ENCODE data around the gene SYMPK.

The SYMPK gene

GRCh38 chr19:45814851-45815480, 48.0 kb downstream of the SYMPK start, which contains the start of gene RSPH6A:
TSS of gene RSPH6A (minus strand) at chr19:45815308. CDS start at chr19:45815176, 132 bp downstream.
- Histone ChIP-seq H3K4me2 (ENCODE audit: low read length) (no peak within 1 kb of the TSS), H3K9me3 (ENCODE audit: insufficient read depth, low read length) (no peaks in the 10 kb centered on the region), H3K79me2 (ENCODE audit: low read length) (no peaks in the 10 kb centered on the region), H3K4me1 (ENCODE audit: low read length) (peaks cover 8% of the 10 kb centered on the region), H3K4me3 (ENCODE audit: low read length) (no peak within 1 kb of the TSS), H3K27me3 (ENCODE audit: low read depth, low read length) (no peaks in the 10 kb centered on the region), H3K27ac (ENCODE audit: low read length) (no peak within 1 kb of the TSS), H3K36me3 (replicated peaks; ENCODE audit: low read depth, low read length) (peaks cover 30% of the 10 kb centered on the region), H4K20me1 (ENCODE audit: insufficient read depth, low read length) (0 out of 2 replicates have a peak, but pooled peaks cover 4% of the 10 kb centered on the region), H2AFZ (ENCODE audit: low read depth, low read length) (no peak within 1 kb of the TSS), H3K9ac (ENCODE audit: low read length) (no peak within 1 kb of the TSS)
- TF ChIP-seq EZH2phosphoT487 (IDR thresholded peaks at IDR 0.05; ENCODE audit: low read depth) (no peak), CTCF (IDR thresholded peaks at IDR 0.05; ENCODE audit: low read depth, low read length) (no peak)

- Histone ChIP-seq H3K79me2 (ENCODE audit: low read length) (no peaks in the 10 kb centered on the region), H2AFZ (ENCODE audit: low read depth, low read length) (no peak overlapping the region), H3K27me3 (ENCODE audit: low read depth, low read length) (no peaks in the 10 kb centered on the region), H3K36me3 (replicated peaks; ENCODE audit: low read depth, low read length) (peaks cover 25% of the 10 kb centered on the region), H4K20me1 (ENCODE audit: insufficient read depth, low read length) (0 out of 2 replicates have a peak, but pooled peaks cover 4% of the 10 kb centered on the region), H3K9ac (ENCODE audit: low read length) (no peak overlapping the region), H3K9me3 (ENCODE audit: insufficient read depth, low read length) (no peaks in the 10 kb centered on the region), H3K4me2 (ENCODE audit: low read length) (no peak overlapping the region), H3K4me3 (ENCODE audit: low read length) (no peak overlapping the region), H3K27ac (ENCODE audit: low read length) (no peak overlapping the region), H3K4me1 (ENCODE audit: low read length) (peaks cover 14% of the 10 kb centered on the region)
- no peak for TF ChIP-seq CTCF (IDR thresholded peaks at IDR 0.05; ENCODE audit: low read depth, low read length)
- TF ChIP-seq EZH2phosphoT487 (IDR thresholded peaks at IDR 0.05; ENCODE audit: low read depth): no peak
Measured at GRCh38 chr19:45814166-45814780, 48.7 kb downstream of the SYMPK start.

GRCh38 chr19:45812297-45812696, 50.6 kb downstream of the SYMPK start:
- H3K9ac ChIP-seq (ENCODE audit: low read length): no peak overlapping the region
- no peak overlapping the region for H3K4me2 ChIP-seq (ENCODE audit: low read length)
- H3K4me3 ChIP-seq (ENCODE audit: low read length): no peak overlapping the region
- peaks cover 17% of the 10 kb centered on the region for H3K4me1 ChIP-seq (ENCODE audit: low read length)
- H4K20me1 ChIP-seq (ENCODE audit: insufficient read depth, low read length): 0 out of 2 replicates have a peak, but pooled peaks cover 4% of the 10 kb centered on the region
- H3K27ac ChIP-seq (ENCODE audit: low read length): no peak overlapping the region
- H3K27me3 ChIP-seq (ENCODE audit: low read depth, low read length): no peaks in the 10 kb centered on the region
- no peaks in the 10 kb centered on the region for H3K9me3 ChIP-seq (ENCODE audit: insufficient read depth, low read length)
- TF ChIP-seq CTCF (IDR thresholded peaks at IDR 0.05; ENCODE audit: low read depth, low read length) (no peak), EZH2phosphoT487 (IDR thresholded peaks at IDR 0.05; ENCODE audit: low read depth) (no peak)
- H2AFZ ChIP-seq (ENCODE audit: low read depth, low read length): no peak overlapping the region
- peaks cover 19% of the 10 kb centered on the region for H3K36me3 ChIP-seq (replicated peaks; ENCODE audit: low read depth, low read length)
- no peaks in the 10 kb centered on the region for H3K79me2 ChIP-seq (ENCODE audit: low read length)

GRCh38 chr19:45809643-45810159, 53.2 kb downstream of the SYMPK start:
- Histone ChIP-seq H3K4me2 (ENCODE audit: low read length) (peak overlapping the region; percentile 59), H4K20me1 (ENCODE audit: insufficient read depth, low read length) (no peaks in the 10 kb centered on the region), H3K9ac (ENCODE audit: low read length) (no peak overlapping the region), H3K9me3 (ENCODE audit: insufficient read depth, low read length) (no peaks in the 10 kb centered on the region), H3K4me3 (ENCODE audit: low read length) (peak overlapping the region; percentile 16; the same call in 1 of the 2 replicates), H3K27me3 (ENCODE audit: low read depth, low read length) (no peaks in the 10 kb centered on the region), H2AFZ (ENCODE audit: low read depth, low read length) (peak overlapping the region; percentile 91), H3K4me1 (ENCODE audit: low read length) (peaks cover 17% of the 10 kb centered on the region), H3K36me3 (replicated peaks; ENCODE audit: low read depth, low read length) (peaks cover 4% of the 10 kb centered on the region), H3K27ac (ENCODE audit: low read length) (peak overlapping the region; percentile 55), H3K79me2 (ENCODE audit: low read length) (no peaks in the 10 kb centered on the region)
- TF ChIP-seq CTCF (IDR thresholded peaks at IDR 0.05; ENCODE audit: low read depth, low read length): no peak
- no peak for TF ChIP-seq EZH2phosphoT487 (IDR thresholded peaks at IDR 0.05; ENCODE audit: low read depth)
